NCI-H128 (cell line): ENCODE data around the gene TBC1D1.

Experiments
- DNase-seq: peaks from one replicate; lab custom pipeline; 2025; ENCODE audit not compliant: unreplicated experiment; lab: John Stamatoyannopoulos, UW

The TBC1D1 gene

DNA sequence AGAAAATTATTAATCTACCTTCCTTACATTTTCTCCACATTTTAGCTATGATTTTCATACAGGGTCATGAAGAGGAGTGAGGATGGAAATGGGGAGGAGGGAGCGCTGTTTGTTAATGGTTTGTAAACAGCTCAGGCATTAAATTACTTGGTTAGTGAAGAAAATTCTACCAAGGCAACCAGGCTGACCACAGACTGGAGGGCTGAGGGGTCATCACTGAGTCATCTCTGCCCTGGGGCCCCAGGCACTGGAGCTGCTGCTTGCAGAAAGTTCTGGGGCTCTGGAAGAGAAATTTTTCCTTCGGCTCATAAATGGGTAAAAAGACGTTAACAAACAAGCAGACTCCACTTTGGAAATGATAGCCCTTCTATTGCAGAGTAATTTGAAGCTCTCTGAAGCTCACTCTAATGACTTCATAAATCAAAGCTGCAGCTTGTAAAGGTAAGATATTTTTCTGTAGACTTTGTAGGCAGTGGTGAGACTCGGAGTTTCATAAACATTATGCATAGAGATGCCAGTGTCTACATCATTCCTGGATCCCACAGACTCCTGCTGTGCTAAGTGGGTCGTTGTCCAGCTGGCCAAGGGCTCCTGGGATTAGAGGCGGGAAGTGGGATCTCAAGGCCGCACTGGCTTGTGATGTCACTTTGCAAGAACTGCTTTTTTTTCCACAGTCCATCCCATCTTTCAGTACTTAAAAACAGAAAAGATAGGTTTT, 228.9 kb downstream of the TBC1D1 start:
- no peak for DNase-seq

DNA sequence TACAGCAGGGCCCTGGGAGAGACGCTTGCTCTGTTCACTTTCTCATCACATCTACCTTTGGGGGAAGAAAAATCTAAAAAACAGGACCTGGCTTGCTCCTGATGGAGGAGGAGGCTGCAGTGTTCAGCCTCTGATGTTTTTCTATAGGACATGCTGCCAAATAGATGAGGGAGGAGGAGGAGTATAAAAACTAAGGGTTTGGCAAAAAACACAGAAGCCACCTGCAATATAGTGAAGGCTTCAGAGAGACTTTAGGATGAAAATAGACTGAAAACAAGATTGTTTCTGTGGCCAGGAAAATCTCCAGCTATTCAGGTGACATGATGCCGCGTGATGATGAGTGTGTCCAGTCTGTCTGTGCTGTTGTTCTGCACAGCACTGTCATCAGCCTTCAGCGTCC, 229.9 kb downstream of the TBC1D1 start:
- no peak for DNase-seq

DNA sequence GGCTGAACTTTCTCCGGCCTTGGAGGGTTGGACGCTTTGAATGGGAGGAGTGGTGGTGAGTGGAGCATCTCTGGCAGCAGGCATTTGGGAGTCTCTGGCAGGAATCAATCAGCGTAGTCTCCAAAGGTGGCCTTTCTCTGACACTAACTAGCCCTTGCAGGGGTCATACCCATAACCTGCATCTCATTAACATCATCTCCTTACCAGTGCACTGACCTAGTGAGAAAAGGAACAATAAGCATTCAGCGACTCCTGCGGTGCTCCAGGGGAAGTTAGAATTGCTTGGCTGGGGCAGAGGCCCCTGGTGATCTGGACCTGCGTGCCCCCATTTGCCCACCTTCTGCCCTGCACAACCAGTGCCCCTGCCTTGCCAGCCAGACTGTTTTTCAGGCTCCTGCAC, 231.2 kb downstream of the TBC1D1 start:
- no peak for DNase-seq

DNA sequence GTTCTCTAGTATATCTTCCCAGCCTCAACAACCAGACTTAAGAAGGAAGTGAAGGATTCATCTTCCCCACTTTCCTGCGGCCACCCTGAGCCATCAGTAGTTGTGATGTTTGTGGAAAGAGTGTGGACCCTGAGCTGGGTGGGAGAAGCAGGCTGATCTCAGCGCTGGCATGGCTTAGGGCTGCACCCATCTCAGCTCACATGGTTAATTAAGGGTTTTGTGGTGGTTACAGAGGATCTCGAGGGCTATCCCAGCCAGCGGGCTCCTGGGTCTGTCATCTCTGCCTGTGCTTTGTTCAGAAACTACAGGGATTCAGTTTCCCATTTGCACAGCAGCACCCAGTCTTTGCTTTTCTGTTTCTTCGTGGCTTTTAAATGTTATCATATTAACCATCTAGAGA, 232.7 kb downstream of the TBC1D1 start:
- DNase-seq, result no peak

DNA sequence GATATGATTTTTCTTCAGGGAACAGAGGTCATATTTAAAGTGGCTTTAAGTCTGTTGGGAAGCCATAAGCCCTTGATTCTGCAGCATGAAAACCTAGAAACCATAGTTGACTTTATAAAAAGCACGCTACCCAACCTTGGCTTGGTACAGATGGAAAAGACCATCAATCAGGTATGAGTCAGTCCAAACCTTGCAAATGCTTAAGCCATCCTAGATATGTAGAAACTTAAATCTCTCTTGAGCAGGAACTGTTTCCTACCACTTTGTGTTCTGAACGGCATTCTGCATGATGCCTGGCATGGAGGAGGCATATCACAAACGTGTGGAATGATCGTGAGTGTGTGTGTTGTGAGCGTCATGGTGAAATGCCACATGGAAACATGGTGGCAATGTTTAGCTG, 234.1 kb downstream of the TBC1D1 start:
- no peak for DNase-seq

DNA sequence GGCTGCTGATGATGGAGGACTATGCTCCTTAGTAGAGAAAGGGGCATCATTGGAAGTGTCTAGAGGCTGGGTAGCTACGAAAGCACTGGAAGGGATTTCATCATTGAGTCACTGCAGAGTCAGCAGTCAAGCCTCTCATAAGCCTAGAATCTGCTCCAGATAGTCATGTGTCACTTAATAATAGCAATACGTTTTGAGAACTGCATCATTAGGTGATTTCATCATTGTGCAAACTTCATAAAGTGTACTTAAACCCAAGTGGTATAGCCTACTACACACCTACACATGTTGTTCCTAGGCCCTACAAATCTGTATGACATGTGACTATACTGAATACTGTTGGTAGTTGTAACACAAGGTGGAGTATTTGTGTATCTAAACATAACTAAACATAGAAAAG, 234.9 kb downstream of the TBC1D1 start:
- no peak for DNase-seq

DNA sequence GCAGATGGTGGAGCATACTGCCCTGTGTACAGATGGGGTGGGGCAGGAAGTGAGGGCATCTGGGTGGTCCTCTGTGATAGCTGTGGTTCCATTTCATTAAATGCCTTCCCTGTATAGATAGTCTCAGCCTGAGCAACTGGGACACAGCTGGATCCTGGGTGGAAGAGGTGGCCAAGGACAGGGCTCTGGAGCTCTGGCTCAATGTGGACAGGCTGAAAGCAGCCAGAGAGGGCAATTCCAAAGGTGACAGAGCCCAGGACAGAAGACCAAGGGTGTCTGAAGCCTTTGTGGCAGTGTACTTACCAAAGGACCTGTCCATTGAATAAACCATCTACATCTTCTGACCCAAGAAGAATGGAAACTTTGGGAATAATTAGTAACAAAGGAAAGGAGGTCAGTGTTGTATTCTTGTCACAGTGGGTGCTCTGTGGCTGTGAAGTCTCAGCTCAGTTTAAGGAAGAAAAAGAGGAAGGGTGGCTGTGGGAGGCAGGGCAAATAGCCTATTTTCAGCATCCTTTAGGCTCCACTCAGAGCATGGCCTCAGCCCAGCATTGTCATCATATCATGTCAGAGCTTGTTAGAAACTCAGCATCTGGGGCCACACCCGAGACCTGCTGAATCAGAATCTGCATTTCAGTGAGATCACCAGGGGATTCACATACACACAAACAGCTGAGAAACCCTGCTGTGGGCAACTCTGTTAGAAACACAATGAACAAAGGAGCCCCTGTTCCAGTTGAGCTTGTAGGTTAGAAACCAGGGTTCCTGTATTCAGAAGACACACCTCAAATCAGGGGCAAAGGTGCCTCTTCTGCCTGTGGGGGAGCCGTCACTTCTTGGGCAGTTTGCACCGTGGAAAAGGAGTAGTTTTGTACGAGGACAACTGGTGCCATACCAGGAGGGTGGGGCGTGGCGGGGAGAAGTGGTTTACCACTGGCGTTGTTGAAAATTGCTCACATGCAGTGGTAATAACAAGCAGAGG, 237.9 kb downstream of the TBC1D1 start:
- DNase-seq, result no peak

DNA sequence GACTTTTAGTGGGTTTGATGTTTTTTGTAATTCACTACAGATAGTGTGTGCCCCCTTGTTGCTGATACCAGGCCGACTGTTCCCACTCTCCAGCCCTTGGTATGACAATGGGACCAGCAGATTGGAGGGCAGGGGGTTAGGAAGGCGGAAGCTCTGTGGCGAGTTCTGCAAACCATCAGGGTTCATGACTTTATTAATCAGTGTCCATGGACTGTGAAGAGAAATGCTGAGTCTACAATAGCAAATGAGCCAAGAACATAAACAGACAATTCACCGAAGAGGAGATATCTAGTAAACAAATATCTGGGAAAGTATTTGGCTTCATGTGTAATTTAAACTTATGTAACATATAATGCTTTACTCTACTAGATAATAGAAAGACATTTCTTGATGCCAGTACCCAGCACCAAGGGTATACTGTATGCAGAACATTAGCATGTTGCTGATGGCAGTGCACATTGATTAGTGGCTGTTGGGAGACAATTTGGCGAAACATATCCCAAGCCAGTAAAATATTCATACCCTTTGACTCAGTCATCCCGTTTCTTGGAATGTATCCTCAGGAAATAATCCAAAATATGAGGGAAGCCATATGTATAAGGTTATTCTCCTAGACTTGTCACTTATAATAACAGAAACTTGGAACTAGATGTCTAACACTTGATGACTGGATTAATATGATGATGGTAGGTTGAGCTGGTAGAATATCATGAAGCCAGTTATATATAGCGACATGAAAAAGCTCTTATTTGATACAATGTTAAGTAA, 238.8 kb downstream of the TBC1D1 start:
- no peak for DNase-seq

DNA sequence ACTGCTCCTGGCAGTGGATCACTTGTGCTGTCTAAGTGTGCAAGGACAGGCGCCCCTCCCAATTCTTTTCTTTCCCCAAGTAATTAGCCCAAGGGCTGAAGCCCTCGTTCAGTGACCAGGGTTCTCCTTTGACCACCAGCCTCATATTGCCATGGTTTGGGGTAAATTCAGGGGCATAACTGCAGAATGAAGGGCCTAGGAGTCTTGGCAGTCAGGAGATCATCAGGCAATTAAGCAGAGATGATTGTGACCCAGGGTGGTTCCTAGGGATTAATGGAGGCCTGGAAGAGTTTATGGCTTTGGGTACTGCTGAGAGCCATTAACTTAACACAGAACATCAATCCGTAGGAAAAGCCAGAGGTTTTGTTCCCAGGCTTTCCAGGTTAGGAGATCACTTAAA, 240.0 kb downstream of the TBC1D1 start:
- no peak for DNase-seq

DNA sequence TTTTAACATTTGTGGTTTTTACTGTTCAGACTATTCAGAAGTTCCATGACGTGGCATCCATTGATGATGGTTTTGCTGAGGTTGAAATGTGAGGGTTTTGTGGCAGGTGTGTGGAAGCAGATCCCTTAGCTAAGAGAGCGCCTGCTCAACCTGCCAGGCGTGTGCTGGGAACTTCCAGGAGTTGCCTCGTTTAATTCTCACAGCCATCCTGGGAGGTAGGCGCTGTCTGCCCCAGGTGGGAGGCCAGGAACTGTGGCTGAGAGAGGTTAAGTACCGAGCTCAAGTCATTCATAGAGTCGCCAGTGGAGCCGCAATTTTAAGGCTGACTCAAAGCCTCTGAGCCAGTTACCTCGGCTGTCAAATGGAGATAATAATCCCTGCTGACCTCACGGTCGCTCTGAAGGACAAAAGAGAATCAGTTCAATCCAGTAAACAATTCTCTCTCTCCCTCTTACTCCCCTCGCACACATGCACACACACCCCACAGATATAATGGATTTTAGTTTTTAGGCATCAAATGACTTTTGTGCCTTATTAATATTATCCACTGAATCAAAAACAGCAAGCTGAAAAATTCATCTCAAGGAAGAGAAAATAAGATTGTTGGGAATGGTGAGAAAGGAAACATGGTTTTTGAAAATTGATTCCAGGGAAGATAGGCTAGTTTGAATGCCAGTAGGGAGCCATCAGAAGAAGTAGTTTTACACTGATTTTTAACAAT, 240.6 kb downstream of the TBC1D1 start:
- DNase-seq, result no peak

DNA sequence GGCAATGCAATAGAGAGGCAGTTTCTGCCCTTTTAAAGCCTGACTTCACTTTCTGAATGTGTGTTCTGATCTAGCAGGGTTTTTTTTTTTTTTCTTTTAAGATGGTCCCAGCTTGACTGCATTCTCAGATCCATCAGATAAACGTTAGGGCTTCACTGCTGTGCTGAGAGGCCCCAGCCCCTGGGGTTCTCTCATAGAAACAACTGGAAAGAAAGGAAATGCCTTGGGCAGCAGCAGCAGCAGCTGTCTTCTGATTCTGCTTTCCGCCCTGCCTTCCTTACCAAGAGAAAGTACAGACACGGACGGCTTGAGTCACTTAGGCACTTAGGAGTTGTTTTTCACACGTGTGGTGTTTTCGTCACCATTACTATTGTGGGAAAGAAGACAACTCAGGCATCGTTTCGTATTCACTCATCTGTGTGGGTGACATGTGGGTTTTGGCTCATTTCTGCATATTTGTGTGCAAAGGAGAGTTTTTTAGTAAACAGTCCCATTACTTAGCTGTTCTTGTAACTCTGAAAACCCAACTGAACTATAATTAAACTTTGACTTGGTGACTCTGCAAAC, 241.3 kb downstream of the TBC1D1 start:
- no peak for DNase-seq

DNA sequence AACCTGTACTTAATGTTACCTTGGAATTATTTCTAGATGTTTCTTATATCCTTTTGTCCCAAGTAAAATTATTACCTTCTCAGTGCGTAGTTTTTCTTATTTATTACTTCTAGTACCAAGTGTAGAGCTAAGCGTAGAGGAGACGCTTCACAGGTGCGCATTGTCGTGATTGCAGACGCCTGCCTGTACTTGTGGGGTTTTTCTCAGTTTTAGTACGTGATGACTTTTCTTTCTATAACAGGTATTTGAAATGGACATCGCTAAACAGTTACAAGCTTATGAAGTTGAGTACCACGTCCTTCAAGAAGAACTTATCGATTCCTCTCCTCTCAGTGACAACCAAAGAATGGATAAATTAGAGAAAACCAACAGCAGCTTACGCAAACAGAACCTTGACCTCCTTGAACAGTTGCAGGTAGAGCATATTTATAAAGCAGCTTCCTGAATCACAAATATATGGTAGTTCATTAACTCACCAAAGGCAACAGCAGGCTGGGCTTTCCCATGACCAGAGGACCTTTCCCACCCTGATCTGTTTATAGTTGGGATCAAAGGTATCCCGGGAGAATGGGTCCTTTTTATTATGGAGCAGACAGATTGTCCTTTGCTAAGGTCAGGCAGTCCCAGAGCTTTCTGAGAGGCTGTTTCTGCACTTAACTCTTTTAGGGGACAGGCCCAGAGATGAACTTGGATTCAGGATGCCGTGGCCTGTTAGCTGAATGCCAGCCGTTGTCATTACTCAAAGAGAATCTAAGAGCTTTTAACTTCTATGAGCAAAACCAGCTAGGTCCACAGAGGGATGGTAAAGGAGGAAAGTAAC, 242.2 kb downstream of the TBC1D1 start:
- no peak for DNase-seq

DNA sequence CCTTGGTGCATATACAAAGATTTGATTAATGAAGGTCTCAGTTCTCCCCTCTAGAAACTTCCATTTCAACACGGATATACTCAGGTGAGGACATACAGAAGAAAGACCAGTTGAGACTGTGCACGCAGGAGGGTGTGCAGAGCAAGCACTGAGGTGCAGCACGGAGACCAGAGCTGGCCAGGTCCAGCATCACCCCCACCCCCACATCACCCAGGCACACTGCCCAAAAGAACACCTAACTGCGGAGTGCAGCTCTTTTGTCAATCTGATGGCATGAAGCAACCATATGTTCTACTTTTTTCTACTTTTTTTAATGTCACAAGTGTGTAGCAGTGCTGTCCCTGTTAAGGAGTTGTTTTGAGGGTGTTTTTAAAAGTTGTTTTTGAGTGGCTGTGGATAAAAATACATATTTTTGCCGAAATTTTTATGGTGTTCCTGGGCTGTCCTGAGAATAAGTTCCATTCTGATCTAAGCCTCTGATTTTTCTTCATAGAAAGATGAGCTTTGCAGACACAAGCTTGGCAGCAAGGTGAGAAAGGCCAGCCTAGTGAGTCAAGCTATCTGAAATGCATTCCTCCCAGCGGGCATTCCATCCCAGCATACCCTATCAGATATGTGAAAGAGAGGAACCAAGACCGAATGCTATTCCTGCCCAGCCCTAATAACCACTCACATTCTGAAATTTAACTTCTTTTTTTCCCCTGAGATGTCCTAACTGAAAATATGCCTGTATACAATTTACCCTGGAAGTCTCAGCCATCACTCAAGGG, 243.0 kb downstream of the TBC1D1 start:
- DNase-seq, result no peak

DNA sequence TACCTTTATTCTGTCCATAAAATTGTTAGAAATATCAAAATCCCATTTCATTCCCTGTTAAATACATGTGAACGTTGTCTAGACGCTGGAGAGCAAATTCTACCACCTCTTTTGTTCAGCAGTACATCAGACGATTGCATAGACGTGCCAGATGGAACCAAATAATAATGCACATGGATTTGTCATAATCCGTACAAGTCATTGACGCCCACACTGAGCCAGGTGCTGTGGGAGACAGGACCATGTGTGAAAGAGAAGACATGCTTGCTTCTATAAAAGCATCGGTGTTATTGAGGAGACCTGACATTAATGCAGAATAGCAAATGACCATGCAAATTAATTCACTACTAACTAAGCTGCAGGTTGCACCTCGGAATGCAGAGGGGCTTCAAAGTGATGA, 244.3 kb downstream of the TBC1D1 start:
- no peak for DNase-seq

DNA sequence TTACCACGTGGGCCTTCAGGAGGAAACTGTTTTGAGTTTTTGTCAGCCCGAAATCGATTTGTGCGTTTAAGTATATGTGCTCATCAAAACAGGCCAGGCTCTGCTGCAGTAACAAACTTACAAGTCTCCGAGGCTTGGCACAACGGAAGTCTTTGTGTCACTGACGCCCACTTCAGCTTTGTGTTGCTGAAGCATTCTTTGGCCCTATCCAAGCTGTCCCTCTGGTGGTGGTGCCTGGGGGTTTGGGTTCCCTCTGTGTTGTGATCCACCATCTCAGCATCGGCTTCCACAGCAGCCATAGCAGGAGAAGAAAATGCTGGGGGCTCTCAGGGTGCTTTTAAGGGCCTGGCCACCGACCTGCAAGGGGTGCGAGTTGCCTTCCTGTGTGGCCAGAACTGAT, 245.7 kb downstream of the TBC1D1 start:
- no peak for DNase-seq

DNA sequence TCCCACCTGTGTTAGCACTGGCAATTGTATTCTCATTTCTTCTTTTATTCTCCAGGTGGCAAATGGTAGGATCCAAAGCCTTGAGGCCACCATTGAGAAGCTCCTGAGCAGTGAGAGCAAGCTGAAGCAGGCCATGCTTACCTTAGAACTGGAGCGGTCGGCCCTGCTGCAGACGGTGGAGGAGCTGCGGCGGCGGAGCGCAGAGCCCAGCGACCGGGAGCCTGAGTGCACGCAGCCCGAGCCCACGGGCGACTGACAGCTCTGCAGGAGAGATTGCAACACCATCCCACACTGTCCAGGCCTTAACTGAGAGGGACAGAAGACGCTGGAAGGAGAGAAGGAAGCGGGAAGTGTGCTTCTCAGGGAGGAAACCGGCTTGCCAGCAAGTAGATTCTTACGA, 246.2 kb downstream of the TBC1D1 start:
- DNase-seq, result no peak

DNA sequence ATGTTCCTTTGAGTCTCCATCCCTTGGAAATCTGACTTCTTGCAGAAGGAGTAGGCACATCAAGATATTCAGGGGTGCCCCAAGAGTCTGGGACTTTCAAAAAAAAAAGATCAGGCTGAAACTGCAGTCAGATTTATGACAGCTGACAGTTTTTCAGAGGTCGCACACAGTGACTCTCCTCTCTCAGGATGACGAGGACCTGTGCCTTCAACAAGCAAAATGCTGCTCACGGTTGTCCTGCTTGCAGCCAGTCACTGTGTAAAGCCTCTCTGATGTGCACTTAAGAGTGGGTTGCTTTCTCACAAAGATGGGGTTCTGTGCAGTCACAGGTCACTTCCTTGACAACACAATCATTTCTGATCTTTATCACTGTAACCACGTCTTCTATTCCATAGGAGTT, 247.5 kb downstream of the TBC1D1 start:
- DNase-seq, result no peak

DNA sequence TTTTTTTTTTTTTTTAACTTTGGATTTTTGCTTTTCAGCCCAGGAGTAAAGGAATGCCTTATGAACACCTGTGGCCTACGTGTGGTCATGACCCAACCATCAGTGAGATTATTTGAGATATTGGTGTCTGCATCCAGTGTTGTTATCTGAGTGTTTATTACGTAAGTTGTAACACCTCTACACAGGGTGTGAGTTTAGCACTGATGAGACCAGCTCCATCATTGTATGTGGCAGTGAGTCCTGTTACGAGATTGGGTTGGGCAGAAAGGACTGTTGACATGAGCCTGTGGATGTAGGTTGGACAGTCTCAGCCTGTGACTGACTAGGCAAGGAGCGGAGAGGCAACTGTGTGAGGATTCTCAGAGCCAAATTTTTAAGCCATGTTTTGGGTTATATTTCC, 248.3 kb downstream of the TBC1D1 start:
- DNase-seq, result no peak

DNA sequence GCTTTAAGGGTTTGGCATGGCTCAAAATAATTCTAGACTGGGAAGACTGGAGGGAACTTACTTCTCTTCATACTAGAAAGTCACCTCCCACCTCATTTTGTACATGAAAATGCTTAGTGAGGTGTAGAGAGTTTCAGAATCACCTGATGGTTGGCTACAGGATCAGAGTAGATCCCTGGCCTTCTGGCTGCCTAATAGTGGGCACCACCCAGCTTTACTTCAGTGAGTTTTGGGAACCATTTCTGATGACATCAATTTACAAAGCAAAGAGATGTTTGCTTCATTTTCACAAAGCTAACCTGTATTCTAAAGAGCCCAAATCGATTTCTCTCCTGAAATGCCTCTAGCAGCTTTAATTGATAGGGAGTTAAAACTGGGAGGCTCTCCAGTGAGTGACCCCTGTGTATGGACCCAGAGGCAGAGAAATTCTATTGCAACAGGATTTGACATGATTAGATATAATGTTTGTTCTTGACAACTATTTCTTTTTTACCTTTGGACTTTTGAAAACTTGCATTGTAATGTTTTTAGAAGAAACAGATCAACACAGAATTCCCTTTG, 249.8 kb downstream of the TBC1D1 start:
- no peak for DNase-seq
